Activated CD8-positive, alpha-beta memory T cell treated with anti-CD3 and anti-CD28 coated beads, Interleukin-2, amount 50 U/mL, for 1 hour (primary cell): ENCODE results near the gene APH1B.
"Not testable (repeated sequence)": the region's sequence is repeated elsewhere in the genome, so short reads cannot be mapped to it uniquely, and the experiment has no call there.

Experiments used
- DNase-seq: peaks from one replicate; pipeline ENCODE4 v3.0.0-alpha.2; 2020; ENCODE audit errors: extremely low read depth

APH1B gene

DNA sequence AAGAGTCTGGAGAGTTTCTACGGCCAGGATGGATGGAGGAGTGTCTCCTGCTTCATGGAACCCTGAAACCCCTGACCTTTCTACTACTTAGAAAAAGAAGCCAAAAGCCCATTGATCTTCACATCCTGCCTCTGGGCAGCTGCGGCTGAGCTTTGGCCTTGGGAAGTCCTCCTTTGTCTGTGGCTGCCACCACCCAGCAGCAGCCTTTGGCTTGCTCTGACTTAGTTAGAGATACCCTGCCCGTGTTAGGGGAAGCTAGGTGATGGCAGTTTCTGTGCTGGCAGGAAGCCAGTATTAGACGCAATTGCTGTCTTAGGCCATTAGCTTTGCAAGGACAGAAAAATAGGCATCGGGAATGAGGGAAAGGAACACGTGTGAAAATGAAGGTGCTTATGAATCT is 18.8 kb downstream of the APH1B start:
- no peak for DNase-seq

DNA sequence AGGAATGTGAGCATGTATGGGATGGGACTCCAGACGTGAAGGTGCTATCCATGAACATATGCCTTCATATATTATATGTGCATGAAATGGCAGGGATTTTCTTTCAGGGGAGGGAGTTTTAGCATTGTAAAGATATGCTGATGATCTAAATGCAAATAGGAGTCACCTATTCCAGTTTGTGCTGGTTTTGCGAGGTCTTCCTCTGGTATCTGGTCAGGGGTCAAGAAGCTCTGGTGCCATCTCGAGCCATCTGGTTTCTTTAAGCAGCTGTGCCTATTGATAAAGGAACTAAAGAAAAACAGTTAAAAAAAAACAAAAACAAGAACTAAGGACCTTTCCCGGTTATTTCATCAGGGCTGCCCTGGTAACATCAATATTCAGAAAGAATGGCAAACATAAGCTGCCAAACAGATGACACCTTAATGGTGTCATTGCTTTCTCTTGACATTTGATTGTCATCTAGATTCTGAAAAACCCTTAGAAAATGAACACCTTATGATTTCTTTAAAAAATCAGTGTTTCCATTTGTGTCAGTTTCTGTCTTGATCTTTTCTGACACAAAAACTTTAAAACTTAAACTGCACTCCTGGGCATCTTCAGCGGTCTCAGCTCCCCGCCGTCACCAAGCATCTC is 22.7 kb downstream of the APH1B start:
- no peak for DNase-seq

DNA sequence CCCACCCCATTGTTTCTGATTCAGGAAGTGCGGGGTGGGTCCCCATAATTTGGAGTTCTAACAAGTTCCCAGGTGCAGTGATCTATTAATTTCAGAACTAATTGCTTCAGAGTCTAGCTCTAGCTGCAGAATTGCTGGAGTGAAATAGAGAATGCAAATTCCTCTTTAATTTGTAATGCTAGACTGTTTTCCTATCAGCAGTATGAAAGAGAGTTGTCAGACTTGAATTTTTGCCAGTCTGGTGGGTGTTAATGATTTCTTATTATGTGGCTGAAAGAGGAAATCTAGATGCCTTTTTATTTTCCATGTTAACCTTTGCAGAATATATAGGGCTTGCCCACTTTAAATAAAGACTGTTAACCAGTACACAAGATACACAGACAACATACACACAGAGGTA is 23.7 kb downstream of the APH1B start:
- no peak for DNase-seq

GRCh38 chr15:63305260-63305659 is 27.9 kb downstream of the APH1B start:
- no peak for DNase-seq

DNA sequence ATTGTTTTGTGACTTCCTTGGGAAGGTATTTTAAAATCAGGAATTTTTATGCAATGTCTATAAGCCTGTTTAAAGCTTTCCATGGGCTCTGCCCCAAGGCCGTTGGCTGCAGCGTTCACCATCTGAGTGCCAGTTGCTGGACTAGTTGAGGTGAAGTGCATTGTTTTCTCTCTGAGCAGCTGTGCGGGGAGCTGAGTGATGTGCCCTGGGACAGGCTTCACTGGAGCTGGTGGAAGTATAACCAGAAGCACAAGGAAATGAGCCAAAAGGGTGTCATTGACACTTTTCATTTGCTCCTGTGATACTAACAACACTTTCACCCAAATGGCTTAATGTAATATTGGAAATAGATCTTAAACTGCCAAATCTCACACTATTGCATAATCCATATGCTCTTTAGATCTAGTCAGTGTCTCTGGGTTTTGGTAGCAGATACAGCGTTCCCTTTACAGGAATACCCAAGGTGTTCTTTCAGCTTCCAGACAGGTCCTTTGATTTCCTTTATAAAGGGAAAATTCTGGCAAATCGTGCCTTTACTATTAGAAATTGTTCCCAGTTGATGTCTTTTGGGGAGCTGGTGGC is 29.2 kb downstream of the APH1B start:
- no peak for DNase-seq

DNA sequence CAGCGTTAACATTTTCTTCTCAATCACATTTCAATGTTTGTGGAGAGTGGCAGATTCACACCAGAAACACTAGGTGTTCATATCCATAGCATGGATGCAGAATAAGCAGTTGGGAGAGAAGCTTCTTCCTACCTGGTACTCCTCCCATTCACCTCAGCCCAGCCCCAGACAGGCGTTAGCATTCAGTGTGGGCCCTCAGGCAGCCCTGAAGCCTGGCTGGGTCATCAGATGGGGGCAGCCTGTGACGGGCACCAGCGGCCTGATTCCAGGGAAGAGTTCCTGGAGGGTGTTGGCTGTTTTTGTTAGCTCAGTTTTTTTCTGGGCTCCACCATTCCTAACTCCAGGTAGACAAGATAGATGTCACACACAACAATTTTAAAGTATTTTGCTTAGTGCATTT is 31.1 kb downstream of the APH1B start:
- no peak for DNase-seq

- DNase-seq = no peak
Observed at GRCh38 chr15:63308947-63309346, 31.5 kb downstream of the APH1B start.

DNA sequence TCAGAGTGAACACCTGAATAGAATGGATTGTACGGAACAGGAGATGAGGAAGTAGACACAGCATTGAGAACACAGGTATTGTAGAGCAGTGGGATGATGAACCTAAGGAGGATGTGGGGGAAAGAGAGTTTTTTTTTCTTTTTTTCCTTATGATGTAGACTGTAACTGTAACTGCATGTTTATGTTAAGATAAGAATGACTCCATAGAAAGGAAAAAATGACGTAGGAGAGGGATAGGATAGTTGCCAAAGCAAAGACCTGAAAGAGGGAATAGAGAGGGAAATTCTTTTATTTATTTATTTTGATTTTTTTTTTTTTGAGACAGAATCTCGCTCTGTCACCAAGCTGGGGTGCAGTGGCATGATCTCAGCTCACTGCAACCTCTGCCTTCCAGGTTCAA is 33.2 kb downstream of the APH1B start:
- DNase-seq = no peak

DNA sequence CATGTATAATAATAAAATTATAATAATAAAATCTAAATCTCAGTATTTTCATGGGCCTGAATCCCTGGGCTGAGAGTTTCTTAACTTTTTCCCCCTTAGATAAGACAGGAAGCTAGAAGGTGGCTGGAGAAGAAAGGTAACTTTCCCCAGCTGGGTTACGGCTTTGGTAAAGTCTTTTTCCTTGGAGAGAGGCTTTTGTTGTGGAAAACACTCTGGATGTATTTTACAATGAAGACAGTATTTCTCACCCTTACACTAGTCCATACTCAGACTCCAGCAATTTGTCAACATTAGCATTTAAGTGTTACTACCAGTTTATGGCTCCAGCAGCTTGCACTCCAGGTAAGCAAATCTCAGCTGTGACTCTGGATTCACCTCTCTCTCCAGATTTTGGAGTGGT is 34.9 kb downstream of the APH1B start:
- no peak for DNase-seq

DNA sequence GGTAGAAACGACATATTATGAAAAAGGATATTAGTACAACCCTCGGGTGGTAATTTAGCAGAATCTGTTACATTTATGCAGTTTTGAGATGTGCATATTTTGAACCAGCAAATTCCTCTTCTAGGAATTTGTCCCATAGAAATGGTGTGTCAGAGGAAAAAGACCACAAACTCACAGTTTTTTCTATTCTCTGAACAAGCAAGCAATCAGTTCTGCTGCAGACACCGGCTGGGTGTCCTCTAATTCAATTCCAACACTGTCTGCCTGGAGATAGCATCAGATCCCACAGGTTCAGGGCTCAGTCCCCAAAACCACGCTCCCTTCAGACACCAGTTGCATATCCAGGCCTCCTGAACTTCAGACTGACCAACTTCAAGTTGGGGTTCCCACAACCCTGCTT is 36.4 kb downstream of the APH1B start:
- DNase-seq = no peak

DNA sequence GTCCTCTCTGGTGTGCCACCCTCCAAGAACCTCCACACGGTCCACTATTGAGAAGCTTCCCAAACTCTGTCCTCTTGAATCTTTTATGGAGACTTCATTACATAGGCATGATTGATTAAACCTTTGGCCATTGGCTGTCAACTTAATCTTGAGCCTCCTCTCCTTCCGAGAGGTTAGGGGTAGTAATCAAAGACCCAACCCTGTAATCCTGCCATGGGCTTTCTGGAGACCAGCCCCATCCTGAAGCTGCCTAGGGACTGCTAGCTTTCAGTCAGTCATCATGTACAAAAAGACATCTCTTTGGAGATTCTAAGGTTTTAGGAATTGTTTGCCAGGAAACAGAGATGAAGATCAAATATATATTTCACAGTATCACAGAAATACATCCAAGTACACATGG is 37.0 kb downstream of the APH1B start:
- DNase-seq = no peak

DNA sequence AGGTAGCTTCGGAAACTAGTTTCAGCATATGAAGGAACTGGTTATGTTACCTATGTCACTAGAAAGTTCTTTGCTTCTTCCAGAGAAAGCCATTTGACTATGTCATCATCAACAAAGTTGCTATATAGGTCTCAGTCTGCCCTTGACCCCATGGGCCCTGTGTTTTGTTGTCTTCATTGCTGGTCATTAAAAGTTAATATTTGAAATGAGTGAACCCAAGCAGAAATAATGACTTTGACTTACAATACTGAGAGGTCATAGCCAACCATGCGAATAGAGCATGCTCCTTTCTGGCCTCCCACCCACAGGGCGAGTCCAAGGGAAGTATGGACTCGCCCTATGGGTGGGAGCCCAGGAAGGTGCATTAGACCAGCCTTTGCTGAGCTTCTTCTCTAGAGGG is 40.9 kb downstream of the APH1B start:
- no peak for DNase-seq

- DNase-seq = no peak
Observed at GRCh38 chr15:63319065-63319464, 41.7 kb downstream of the APH1B start.

GRCh38 chr15:63320446-63320845 is 43.0 kb downstream of the APH1B start:
- DNase-seq = not testable (repeated sequence)

DNA sequence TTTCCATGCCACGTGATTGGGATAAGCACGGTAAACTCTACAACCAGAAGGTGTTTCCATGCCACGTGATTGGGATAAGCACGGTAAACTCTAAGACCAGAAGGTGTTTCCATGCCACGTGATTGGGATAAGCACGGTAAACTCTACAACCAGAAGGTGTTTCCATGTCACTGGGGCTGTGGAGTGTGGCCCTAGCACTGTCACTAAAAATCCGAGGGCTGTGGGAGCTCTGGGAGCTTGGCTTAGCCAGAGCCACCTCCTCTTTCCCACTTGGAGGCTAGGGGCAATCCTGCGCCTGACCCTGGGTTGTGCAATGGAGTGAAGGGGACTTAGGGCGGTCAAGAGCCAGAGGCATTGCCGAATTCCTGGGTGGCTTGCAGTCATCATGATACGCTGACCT is 43.6 kb downstream of the APH1B start:
- not testable (repeated sequence) for DNase-seq

DNA sequence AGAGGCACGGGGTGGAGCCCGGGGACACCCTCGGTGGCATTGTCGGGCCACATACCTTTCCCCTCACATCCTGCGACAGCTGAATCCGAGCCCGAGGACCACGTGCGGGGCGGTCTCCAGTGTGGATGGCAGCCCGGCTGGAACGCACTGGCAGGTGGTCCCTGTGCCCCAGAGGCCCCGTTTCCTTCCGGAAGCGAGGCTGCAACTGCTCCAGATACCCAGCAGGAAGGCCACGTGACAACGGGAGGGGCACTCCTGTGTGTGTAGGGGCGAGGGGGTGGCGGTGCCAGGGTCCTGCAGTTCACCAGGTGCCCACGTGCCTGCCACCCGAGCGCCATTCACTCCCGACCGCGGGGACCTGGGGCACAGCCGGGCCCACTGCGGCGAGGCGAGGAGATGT is 44.1 kb downstream of the APH1B start:
- DNase-seq = no peak

DNA sequence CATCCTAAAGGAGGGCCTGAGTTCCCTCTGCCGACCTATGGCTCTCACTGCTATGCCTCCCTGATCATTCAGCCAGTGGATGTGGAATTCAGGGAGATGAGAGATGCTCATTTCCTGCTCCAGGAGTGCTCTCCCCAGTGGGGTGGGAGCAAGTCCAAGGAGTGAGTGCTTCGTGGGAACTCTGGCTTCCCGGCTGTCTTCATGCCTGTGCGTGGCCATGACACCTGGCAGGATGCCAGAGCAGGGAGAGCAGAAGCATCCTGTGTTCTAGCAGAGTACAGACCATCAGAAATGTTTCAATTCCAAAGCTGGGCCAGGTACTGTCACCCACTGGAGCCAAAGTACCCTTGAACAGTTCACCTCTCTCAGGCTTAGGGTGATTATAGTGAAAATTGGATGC is 45.1 kb downstream of the APH1B start:
- DNase-seq = no peak

- no peak for DNase-seq
Observed at GRCh38 chr15:63323798-63324563, 46.6 kb downstream of the APH1B start.

- no peak for DNase-seq
Observed at GRCh38 chr15:63324770-63325169, 47.4 kb downstream of the APH1B start.

DNA sequence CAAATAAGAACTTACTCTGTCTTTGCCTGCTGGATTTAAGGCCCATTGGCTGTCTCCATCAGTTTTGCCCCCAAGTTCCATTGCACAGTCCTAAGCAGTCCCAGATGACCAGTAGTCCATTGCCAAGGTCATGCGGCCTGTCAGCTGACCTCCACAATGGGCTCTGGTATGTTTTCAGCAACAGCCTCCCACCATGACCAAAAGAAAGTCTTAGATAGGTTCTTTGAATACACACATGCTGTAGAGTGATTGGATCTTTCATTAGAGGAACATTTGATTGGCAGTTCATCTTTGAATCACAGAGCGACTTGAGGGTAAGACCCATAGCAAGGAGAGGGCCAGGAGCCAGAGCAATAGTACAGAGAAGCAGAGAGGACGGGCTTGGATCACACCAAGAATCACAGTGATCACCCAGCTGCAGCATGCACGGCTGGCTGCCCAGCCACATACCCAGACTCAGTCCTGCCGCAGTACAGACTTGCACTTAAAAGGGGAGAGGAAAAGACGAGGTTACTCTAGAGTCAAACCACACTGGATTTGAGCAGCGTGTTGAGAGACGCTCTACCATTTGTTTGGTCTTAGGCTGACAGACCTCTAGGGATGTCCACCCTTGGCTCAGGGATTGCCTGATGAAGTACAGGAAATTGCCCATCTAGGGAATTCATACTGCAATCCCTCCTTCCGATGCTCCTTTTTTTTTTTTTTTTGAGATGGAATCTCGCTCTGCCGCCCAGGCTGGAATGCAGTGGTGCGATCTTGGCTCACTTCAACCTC is 50.4 kb downstream of the APH1B start:
- DNase-seq = no peak

DNA sequence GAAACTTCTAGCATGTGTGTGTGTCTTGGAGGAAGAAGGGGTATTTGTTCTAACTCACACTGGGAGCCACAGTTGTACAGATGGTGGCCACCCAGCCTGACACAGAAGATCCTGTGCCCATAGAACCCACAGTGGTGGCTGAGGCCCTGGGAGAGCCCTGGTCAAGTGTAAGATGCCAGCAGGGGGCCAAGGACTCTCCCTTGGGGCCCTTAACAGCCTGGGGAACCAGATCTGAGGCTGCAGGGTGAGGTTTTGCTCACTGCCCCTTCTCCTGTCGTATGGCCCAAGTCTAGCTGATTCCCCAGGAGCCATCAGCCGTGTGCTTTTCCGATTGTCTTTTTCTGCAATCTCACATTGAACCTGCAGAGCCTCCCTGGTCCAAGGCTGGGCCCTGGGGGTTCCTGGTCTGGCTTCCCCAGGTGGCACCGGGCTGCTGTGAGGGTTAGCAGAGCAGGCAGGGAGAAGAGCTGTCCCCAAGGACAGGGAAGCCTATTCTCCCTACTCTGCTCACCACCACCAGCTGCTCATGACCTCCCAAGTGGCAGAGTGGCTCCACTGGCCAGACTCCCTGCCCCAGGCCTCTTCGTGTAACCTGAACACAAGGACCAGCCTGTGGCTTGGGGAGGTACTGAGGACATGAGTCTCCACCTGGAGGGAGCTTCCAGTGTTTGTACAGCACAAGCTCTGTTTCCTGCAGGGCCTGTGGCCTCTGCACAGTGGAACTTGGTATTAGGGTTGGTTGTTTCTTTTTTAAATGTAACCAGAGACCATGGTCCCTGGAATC is 52.4 kb downstream of the APH1B start:
- no peak for DNase-seq

- no peak for DNase-seq
Observed at GRCh38 chr15:63330926-63331325, 53.5 kb downstream of the APH1B start.
